Activated CD4-positive, alpha-beta T cell treated with anti-CD3 and anti-CD28 coated beads, Interleukin-2, amount 50 U/mL, for 1 hour (primary cell): ENCODE data around the gene GADD45G.

Experiments used
- DNase-seq: peaks from one replicate; pipeline ENCODE4 v3.0.0-alpha.2; 2020

GADD45G gene

DNA sequence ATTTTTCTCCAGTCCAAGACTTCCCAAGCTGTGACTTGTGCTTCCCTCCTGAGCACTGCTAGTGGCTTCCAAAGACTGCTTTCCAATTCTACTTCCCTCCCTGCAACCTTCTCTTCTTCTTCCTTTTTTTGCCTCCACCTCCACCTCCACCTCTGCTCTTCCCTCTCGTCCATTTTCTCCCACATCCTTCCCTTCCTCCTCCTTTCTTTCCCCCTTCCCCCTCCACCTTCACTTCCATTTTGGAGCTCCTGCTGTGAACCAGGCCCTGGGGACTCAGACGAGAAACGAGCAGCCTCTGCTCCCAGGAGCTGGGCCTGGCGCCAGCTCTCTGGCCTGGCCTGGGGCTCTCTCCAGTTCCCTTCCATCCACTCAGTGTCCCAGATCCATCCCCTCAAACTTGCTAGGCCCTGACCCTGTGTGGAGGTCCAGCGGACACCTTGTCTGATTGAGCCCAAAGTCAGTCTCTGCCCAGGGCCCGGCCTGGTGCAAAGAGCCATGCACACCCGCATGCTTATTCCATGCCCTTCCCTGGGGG lies 5.6 kb downstream of the GADD45G start:
- no peak for DNase-seq

GRCh38 chr9:89611425-89611824 lies 6.6 kb downstream of the GADD45G start:
- DNase-seq = no peak

DNA sequence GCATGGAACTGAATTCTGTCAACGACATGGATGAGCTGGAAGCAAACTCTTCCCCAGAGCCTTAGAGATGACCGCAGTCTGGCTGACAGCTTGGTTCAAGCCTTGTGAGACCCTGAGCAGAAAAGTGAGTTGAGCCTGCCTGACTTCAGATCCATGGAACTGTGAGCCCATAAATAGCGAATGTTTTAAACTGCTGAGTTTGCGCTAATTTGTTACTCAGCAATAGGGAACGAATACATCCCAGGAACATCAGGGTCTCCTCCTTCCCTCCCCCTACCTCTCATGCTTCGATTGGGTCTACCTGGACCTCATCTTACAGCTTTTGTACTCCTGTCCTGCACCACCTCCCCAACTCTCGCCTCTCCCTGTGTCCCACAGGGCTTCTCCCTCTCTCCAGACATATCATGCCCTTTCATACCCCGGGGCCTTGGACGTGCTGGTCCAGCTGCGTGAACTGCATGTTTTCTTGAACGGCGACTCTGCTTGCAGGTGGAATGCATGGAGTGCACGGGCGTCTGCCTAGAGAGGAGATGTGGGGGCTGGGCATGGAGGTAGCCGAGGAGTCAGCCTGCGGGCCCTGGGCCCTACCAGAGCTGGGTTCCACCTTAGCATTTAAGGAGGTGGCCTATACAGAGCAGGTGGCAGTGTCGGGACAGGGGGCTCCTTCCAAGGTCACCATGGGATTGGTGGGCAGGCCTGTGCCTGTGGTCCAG lies 7.9 kb downstream of the GADD45G start:
- DNase-seq = no peak

DNA sequence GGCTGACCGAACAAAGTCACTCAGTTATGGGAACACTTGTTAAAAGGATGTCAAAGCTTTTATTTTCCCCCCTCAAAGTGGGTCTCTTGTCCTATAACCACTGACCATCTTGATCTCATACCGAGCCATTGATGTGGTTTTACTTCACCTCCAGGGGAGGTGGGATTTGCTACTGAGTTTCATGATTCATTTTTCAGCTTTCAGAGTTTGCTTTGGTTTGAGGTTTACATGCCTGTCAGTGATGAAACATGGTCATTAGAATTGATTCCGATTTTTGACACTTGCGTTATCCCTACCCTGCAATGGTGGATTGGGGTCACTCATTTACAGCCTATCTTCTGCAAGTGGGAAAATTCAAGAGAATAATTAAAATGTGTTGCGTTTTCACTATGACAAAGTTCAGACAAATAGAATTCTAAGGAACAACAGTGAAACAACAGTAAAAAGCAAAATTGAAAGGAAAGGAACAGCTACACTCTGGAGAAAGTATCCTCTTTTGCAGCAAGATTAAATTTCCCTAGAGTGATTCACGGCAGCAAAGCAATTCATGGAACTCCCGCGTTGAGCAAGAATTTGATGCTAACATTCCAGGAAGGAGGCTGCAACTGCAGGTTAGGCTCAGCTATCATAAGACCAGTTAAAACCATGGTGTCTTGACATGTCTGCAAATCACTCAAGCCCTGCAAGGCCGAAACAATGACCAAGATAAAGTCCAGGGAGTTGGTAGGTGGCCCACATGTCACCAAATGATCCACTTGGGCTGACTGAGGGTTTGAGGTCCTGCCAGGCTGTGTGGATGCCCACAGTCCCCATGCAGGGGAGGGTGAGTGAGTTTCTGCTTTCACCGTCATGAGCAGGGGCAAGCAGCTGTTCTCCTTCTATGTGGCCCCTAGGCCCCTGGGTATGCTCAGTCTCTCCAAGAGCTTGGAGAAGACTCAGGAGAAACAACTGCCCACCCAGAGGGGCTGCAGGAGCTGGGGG lies 9.4 kb downstream of the GADD45G start:
- DNase-seq = no peak

DNA sequence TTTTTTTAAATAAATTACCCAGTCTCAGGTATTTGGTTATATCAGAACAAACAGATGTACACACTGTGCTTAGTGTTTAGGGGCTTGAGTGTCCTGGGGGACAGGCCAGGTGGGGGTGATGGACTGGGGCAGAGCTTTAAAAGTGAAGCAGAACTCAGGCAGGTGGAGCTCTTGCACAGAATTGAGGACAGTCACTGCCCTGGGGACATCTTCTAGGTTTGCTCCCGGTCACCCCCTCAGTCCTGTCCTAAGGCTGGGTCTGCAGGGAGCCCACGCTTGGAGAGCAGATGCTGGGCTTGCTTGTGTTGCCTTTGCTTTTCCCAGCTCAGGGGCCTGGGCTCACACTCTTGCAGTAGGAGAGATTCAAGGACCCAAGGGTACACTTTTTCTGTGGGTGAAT lies 10.8 kb downstream of the GADD45G start:
- no peak for DNase-seq

- no peak for DNase-seq
Measured at GRCh38 chr9:89616411-89616810, 11.6 kb downstream of the GADD45G start.

- no peak for DNase-seq
Measured at GRCh38 chr9:89617978-89618377, 13.2 kb downstream of the GADD45G start.

- no peak for DNase-seq
Measured at GRCh38 chr9:89619019-89619418, 14.2 kb downstream of the GADD45G start.

DNA sequence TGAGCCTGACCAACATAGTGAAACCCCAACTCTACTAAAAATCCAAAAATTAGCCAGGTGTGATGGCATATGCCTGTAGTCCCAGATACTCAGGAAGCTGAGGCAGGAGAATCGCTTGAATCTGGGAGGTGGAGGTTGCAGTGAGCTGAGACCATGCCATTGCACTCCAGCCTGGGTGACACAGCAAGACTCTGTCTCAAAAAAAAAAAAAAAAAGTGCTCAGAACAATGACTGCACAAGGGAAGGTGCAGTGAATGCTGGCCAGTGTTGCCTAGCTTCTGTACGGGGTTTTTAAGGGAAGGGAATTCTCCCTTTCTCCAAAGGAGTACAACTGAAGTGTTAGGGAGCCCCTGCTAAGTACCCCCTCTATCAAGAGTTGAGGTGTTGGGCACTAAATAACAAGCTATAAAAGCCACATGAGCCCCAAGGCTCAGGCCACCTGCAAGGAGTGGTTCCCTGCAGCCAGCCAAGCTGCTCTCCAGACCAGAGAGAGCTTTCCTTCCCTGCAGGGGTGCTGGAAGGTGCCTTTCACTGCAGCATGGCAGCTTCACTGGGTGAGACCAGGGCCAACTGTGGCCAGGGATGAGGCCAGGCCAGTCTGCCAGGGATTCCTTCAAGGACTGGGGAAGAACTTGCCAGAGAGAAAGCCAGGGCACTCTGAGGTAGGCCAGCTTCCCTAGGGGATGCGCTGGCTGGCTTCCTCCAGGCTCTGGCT lies 14.8 kb downstream of the GADD45G start:
- no peak for DNase-seq

DNA sequence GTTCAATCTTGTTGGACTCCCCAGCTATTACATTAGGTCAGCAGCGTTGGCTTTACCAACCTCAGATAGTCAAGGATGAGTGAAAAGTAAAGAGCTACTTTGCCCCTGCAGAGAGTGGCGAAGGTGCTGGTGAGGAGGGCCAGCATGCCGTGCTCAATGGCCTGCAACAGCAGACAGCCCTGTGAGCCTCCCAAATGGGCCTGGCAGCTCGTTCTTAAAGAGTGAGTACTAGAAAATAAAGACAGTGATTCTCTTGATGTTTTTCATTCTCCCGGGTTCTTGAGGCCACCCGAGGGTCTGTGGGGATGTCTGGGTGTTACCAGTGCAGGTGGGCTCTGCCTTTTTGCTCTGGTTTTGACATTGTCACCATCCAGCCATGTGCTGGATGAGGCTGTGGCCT lies 16.2 kb downstream of the GADD45G start:
- DNase-seq = no peak

DNA sequence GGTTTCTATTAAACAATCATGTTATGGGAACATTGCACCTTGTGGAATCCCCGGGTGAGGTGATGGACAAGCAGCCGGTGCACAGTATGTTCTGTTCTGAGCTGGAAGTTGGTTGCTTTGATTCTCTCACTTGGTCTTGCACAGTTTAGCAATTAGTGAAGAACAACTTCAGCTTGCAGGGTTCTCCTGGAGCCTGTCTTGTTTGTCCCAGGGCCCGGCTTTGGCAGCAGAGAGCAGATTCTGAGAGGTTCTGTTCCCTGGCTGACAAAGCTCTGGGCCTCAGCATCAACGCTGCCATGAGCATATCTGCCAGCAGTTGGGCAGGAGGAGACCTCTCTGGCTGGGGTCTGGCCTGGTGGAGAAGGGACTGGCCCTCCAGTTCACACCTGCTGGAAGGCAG lies 16.9 kb downstream of the GADD45G start:
- DNase-seq = no peak

DNA sequence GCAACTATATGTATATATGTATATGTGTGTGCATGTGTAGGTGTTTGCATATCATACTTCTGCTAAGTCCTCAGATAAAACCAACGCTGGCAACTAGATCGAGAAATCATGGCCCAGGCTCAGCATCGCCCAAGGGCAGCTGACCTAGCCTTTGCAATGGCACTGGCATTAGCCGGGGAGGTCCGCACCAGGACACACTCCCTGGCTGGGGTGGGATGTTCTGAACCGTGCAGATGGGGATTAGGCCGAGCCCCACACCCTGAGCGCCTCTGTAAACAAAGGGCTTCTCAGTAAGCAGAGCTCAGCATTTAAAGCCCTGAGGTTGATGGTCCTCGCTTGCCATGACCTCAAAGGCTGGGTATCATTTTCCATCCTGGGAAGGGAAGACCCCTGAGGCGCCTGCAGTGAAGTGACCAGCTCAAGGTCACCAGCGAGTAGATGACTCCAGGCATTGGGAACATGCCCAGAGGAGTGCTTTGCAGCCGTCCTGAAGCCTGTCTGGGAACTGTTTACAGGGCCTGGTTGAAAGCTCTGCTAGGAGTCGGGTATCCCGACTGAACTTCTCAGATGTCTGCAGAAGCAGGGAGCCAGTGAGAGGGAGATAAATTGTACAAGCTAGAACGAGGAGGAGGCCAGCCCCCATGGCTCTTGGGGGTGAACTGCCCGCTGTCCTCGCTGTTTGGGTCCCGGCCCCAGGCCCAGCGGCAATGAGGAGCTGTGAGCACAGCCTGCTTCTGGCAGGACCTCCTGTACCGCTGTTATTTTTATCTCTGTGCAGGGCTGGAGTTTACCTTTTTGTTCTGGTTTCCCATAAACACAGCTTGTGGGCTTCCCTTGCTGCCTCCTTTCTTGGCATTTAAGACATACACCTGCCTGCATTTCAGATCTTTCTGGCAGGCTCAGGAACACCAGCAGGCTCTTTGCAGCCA lies 18.4 kb downstream of the GADD45G start:
- no peak for DNase-seq

- DNase-seq = no peak
Measured at GRCh38 chr9:89623925-89624420, 19.2 kb downstream of the GADD45G start.

GRCh38 chr9:89625721-89626687 lies 21.2 kb downstream of the GADD45G start:
- DNase-seq = no peak

DNA sequence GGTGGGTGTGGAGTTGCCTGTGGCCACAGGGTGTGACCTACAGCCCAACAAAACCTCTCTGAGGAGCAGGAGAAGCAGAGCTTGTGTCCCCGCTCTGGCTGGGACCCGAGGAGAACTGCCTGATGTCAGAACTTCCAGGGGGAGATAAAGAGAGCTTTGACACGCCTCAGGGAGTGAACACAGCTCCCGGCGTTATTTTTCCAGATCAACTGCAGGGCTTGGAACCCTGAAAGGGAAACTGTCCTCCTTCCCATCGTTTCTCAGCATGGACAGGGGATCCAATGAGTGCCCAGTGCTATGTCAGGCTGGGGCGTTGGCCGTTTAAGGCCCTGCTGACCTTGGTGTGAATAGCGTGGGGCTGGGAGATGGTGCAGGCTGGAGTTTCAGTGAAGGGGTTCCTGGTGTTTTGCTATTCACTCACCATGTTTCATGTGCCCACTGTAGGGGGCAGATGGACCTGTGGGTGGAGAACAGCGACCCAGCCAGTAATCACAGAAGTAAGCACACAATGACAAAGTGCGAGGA lies 22.0 kb downstream of the GADD45G start:
- DNase-seq = no peak

- DNase-seq = no peak
Measured at GRCh38 chr9:89628601-89629000, 23.8 kb downstream of the GADD45G start.

DNA sequence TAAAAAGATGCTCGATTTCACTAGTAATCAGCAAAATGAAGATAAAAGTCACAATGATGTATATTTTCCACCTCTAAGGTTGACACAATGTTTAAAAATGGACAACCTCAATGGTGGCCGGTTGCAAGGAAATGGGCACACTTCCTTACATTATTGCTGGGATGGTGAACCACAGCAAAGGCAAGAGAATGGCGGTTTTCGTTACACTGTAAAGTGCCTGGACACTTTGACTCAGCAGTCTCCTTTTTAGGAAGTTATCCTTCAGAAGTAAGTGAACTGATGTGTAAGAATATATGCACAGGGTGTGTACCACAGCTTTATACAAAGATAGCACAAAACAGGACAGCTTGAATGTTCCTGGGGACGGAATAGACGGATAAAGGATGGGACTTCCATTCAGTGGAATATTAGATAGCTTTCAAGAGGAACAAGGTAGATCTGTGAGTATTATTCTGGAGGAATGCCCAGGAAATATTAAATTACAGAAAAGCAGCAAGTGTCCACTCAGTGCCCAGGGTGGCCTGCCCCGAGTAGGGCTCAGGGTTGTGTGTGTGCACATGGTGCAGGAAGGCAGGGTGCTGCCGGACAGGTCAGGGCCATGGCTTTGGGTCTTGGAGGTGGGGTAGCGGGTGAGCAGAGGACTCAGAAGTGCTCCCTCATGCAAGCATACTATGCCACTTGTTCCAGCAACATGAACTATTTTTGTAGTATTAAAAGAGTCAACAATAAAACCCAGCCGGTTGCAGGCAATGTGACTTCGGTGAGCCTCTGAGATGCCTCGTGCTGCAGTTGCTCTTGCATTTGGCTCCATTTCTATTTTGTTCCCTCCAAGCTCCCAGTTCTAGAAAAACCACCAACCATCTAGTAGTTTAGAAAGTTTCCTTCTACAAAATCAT lies 24.5 kb downstream of the GADD45G start:
- no peak for DNase-seq

- no peak for DNase-seq
Measured at GRCh38 chr9:89630508-89630907, 25.7 kb downstream of the GADD45G start.

GRCh38 chr9:89631384-89631783 lies 26.6 kb downstream of the GADD45G start:
- no peak for DNase-seq
